DND-41 (cell line): ENCODE results near the gene RHBDF1.

Source experiments
- ATAC-seq: fragments of 200-7000 bp; cut with Tn5 transposase; 3 replicates; pipeline ENCODE4 v1.9.1; 2021; ENCODE audit warnings: low read depth; ENCODE audit not compliant: insufficient read depth
- DNase-seq: peaks from one replicate; pipeline ENCODE4 v3.0.0-alpha.2; 2020
- H2AFZ ChIP-seq: 2 replicates; pipeline ENCODE4 v1.6.0; 2012; ENCODE audit warnings: low read depth, low read length
- H3K27ac ChIP-seq: 2 replicates; pipeline ENCODE4 v1.5.1; 2012; ENCODE audit warnings: low read length, inconsistent platforms
- H3K27me3 ChIP-seq: fragments of 200-600 bp; sonication (generic); 2 replicates; pipeline ENCODE4 v1.6.0; 2012; ENCODE audit warnings: low read length, mild to moderate bottlenecking, inconsistent platforms; ENCODE audit not compliant: insufficient read depth, poor library complexity
- H3K36me3 ChIP-seq: 2 replicates; pipeline ENCODE4 v1.5.1; 2012; ENCODE audit warnings: low read length, inconsistent platforms; ENCODE audit not compliant: insufficient read depth
- H3K4me1 ChIP-seq: 2 replicates; pipeline ENCODE4 v1.5.1; 2012; ENCODE audit warnings: mild to moderate bottlenecking, low read length; ENCODE audit not compliant: insufficient read depth
- H3K4me2 ChIP-seq: 2 replicates; pipeline ENCODE4 v1.6.0; 2012; ENCODE audit warnings: mild to moderate bottlenecking, moderate library complexity, low read length, inconsistent platforms; ENCODE audit not compliant: insufficient read depth
- H3K4me3 ChIP-seq, 2 experiments: fragments of 200-600 bp in 1 of 2; shearing (Covaris generic) in 1 of 2; 2 replicates each; pipeline ENCODE4 v1.5.1; 2012 to 2016; ENCODE audit warnings: inconsistent platforms in 2 of 2, low read length in 2 of 2, mild to moderate bottlenecking in 2 of 2, low read depth in 1 of 2, moderate library complexity in 1 of 2
- H3K79me2 ChIP-seq: 2 replicates; pipeline ENCODE4 v1.6.0; 2012; ENCODE audit warnings: low read length, inconsistent platforms; ENCODE audit not compliant: insufficient read depth
- H3K9ac ChIP-seq: 2 replicates; pipeline ENCODE4 v1.6.0; 2012; ENCODE audit warnings: low read depth, mild to moderate bottlenecking, inconsistent platforms, low read length, moderate library complexity
- H3K9me3 ChIP-seq: 2 replicates; pipeline ENCODE4 v1.5.1; 2012; ENCODE audit warnings: low read length, moderate library complexity, mild to moderate bottlenecking, inconsistent platforms; ENCODE audit not compliant: insufficient read depth, severe bottlenecking
- H4K20me1 ChIP-seq: 2 replicates; pipeline ENCODE4 v1.6.0; 2012; ENCODE audit warnings: low read length; ENCODE audit not compliant: insufficient read depth
- CTCF ChIP-seq: IDR thresholded peaks from 2 replicates; pipeline ENCODE4 v1.5.1; 2012; ENCODE audit warnings: borderline replicate concordance, low read length, moderate library complexity, mild to moderate bottlenecking; ENCODE audit not compliant: poor library complexity, severe bottlenecking; ENCODE audit errors: extremely low read depth
- EZH2 ChIP-seq: IDR thresholded peaks from 3 replicates; pipeline ENCODE4 v1.6.1; 2012; ENCODE audit warnings: borderline replicate concordance, low read depth, mild to moderate bottlenecking, moderate library complexity, low read length, inconsistent platforms; ENCODE audit not compliant: severe bottlenecking

Gene RHBDF1

GRCh38 chr16:36336-36984, 36.0 kb downstream of the RHBDF1 start:
- H3K36me3 ChIP-seq: peaks cover 22% of the 10 kb centered on the region
- H3K9me3 ChIP-seq: no peaks in the 10 kb centered on the region
- H3K9ac ChIP-seq: no peak overlapping the region
- no peaks in the 10 kb centered on the region for H3K27me3 ChIP-seq
- DNase-seq: no peak
- no peak overlapping the region for H3K4me2 ChIP-seq
- no peaks in the 10 kb centered on the region for H3K79me2 ChIP-seq
- no peak overlapping the region for H3K4me3 ChIP-seq
- H2AFZ ChIP-seq: no peak overlapping the region
- H3K4me1 ChIP-seq: peaks cover 3% of the 10 kb centered on the region; the same call in 1 of the 2 replicates
- TF ChIP-seq EZH2: no peak
- TF ChIP-seq CTCF: no peak
- no peak for ATAC-seq
- H4K20me1 ChIP-seq: peaks cover 16% of the 10 kb centered on the region
- H3K27ac ChIP-seq: no peak overlapping the region

GRCh38 chr16:35678-36305, 36.6 kb downstream of the RHBDF1 start:
- Histone ChIP-seq H3K27me3 (no peaks in the 10 kb centered on the region), H3K4me2 (no peak overlapping the region), H3K9me3 (no peaks in the 10 kb centered on the region), H3K79me2 (no peaks in the 10 kb centered on the region), H3K36me3 (peaks cover 18% of the 10 kb centered on the region), H2AFZ (no peak overlapping the region), H3K4me3 (no peak overlapping the region), H3K27ac (no peak overlapping the region), H3K4me1 (peaks cover 3% of the 10 kb centered on the region; the same call in 1 of the 2 replicates), H3K9ac (no peak overlapping the region), H4K20me1 (peaks cover 16% of the 10 kb centered on the region)
- no peak for DNase-seq
- TF ChIP-seq EZH2 (no peak), CTCF (no peak)
- no peak; the same call in 2 of the 3 replicates for ATAC-seq

GRCh38 chr16:35011-35677, 37.3 kb downstream of the RHBDF1 start:
- Histone ChIP-seq H3K27ac (no peak overlapping the region), H3K4me2 (no peak overlapping the region), H3K36me3 (peaks cover 18% of the 10 kb centered on the region), H3K9me3 (no peaks in the 10 kb centered on the region), H3K79me2 (no peaks in the 10 kb centered on the region), H3K9ac (no peak overlapping the region), H4K20me1 (peaks cover 16% of the 10 kb centered on the region), H3K4me3 (no peak overlapping the region), H3K4me1 (peaks cover 3% of the 10 kb centered on the region; the same call in 1 of the 2 replicates), H2AFZ (no peak overlapping the region), H3K27me3 (no peaks in the 10 kb centered on the region)
- TF ChIP-seq EZH2 (no peak), CTCF (no peak)
- no peak; the same call in 2 of the 3 replicates for ATAC-seq
- DNase-seq: no peak
